ENCODE results near the gene SGTA.

GRCh38 chr19:2824129-2824528 lies 41.1 kb upstream of the SGTA start:
- no peak for TF ChIP-seq ZNF600 (tag by site-specific recombination; IDR thresholded peaks at IDR 0.05)
- no peak for TF ChIP-seq ZNF18 (tag by site-specific recombination; IDR thresholded peaks at IDR 0.05)
